A549 treated with dexamethasone at 1 μM for 4 hours (cell line): ENCODE results near the gene ZNF296. TPM values are rescaled to one million over a fixed set of nuclear protein-coding genes. Genes with fewer than 3 reads are reported as not detected.

Experiments used
- total RNA-seq: library from RNA; stranded (reverse); fragments of 200-300 nt; extraction: Qiagen RNA extraction; gene quantifications from 5 replicates; pipeline ENCODE4 v1.2.3, GENCODE V29; 2022

The ZNF296 gene
- total RNA-seq: 11.5 to 21.3 TPM (median 18.6 TPM) in 5 replicates

DNA sequence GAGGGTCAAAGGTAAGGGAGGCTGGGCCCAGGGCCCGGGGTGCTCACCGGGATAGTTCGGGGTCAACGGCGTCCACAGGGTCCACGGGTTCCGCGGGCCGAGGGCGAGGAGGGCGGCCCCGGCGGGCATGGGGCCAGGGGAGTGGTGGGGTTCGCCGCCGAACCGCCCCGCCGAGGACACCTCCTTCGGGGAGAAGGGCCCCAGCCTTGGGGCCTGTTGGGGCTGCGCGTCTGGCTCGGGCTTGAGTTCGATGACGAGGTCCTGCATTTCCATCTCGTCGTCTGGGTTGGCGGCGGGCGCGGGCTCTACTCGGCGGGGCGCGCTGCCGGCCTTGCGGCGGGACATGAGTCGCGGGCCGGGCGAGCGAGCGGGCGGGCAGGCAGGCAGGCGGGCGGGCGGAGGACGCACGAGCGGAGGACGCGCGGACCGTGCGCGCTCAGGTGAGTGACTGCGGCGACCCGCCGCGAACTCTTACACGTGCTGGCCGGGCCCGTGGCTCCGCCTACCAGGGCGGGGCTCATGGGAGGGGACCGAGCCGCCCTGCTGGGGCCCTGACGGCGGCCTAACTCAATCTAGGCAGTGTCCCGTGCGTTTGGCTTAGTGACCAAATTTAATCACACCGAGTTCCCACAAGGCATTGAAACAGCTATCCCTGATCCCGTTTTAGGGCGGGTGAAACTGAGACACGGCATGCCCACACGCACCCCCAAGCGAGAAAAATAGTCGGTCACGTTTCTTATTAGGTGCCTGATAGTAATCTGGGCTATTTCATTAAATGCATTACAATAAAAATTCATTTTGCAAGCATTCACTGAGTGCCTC, at the start of gene ZNF296:
Gene ZNF296, minus strand, starts transcription at position 450 of the 822 bp plus-strand sequence. Its CDS starts 105 bp downstream, at position 345.

DNA sequence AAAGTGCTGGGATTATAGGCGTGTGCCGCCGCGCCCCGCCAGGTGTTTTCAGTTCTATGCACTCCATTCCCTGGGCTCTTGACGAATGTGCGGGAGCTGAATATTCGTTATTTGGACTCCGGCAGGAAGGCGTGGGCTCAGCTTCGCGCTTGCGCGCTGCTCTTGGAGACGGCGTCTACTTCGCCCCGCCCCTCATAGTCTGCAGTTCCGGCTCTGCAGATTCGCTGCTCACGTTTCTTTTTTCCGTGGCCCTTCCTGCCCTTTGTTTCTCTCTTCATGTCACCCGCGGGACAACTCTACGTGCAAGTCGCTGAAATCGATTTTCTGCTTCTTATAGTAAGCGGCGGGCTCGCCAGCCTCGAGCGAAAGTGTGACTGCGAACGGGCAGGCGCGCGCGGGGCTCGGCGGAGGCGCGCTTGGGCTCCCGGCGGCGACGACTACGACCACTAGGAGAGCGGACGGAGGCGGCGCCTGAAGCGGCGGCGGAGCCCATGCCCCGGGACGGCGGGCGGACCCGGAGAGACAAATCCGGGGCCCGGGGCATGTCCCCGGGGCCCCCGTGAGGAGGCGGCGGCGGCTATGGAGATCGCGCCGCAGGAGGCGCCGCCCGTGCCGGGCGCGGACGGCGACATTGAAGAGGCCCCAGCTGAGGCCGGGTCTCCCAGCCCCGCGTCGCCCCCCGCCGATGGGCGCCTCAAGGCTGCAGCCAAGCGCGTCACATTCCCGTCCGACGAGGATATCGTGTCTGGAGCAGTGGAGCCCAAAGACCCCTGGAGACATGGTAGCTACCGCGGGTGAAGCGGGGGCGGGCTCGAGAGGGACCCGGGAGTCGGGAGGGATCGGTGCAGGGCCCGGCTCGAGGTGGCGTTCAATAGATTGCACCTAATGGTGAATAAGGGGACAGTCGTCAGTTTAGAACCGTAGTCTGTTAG, 16.7 kb upstream of the ZNF296 start, which contains the start of gene PPP1R37:
Gene PPP1R37, plus strand, starts transcription at position 433 of the 932 bp plus-strand sequence. Its CDS starts 147 bp downstream, at position 580.

DNA sequence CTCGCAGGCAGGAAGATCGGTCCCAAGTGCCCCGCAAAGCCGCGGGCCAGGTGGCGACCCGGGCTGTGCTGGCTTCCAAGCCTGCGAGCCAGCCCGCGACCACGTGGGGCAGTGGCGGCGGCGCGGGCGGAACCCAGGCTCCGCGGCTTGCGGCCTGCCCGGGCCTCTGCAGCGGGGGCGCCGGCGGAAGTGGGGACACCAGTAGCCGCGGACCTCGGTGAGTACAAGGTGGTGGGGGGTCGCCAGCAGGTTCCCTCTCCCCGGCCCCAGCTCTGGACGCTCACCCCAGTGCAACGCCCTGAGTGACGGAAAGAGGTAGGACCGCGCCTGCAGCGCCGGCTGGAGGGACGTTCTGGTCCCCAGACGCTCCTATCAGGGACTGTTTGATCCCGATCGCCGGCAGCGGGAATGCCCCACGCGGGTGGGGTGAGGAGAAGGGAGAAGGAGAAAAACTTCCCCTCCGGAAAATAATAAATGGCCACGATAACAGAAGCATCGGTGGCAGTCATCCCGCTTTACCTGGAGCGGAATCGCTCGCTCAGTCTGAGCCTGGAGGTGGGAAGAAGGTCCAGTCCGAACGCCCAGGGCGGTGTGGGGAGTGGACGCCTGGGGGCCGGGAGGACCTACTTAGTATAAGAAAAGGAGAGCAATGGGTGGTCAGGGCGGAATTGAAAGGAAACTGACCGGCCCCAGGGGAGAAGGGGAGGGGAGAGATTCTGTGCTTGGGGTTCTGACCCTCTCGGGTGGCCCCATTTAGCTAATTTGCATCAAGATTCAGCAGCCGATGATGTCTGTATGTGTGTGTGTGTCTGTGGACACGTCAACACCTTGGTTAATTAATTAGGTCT, 3.0 kb upstream of the ZNF296 start, which contains the start of gene GEMIN7:
Gene GEMIN7, plus strand, starts transcription at position 198 of the 848 bp plus-strand sequence. CDS start 10,855 bp downstream, outside the sequence.

GRCh38 chr19:45038931-45039893, 37.1 kb downstream of the ZNF296 start, which contains the start of gene CLASRP:
CLASRP (plus strand) TSS chr19:45039045; CDS start chr19:45040213, 1,168 bp downstream.

Other genes with a start within 250 kb of the ZNF296 start
- gene NECTIN2, start 230.2 kb downstream of the ZNF296 start, total RNA-seq: 68.1 to 82.4 TPM (median 79.9 TPM) in 5 replicates
- 188 to 264 TPM (median 240 TPM) in 5 replicates for gene TOMM40, start 185.2 kb downstream of the ZNF296 start, total RNA-seq
- gene APOE, start 170.7 kb downstream of the ZNF296 start, total RNA-seq: 10.3 to 17.3 TPM (median 12.0 TPM) in 5 replicates
- 91.2 to 130 TPM (median 94.0 TPM) in 5 replicates for gene APOC1, start 161.9 kb downstream of the ZNF296 start, total RNA-seq
- gene APOC4, start 134.2 kb downstream of the ZNF296 start, total RNA-seq: not detected in 5 replicates
- gene APOC2, start 130.4 kb downstream of the ZNF296 start, total RNA-seq: not detected in 5 replicates
- 119 to 206 TPM (median 194 TPM) in 5 replicates for gene CLPTM1, start 121.1 kb downstream of the ZNF296 start, total RNA-seq
- gene RELB, start 75.0 kb downstream of the ZNF296 start, total RNA-seq: 21.2 to 36.9 TPM (median 33.8 TPM) in 5 replicates
- 47.7 to 70.6 TPM (median 64.3 TPM) in 5 replicates for gene CLASRP, start 37.4 kb downstream of the ZNF296 start, total RNA-seq
- gene GEMIN7, start 2.8 kb upstream of the ZNF296 start, total RNA-seq: 81.0 to 104 TPM (median 81.9 TPM) in 5 replicates
- 27.7 to 43.9 TPM (median 36.7 TPM) in 5 replicates for gene PPP1R37, start 16.7 kb upstream of the ZNF296 start, total RNA-seq
- gene NKPD1, start 84.5 kb upstream of the ZNF296 start, total RNA-seq: 0.56 to 1.1 TPM (median 0.95 TPM) in 5 replicates
- 37.4 to 41.2 TPM (median 39.7 TPM) in 5 replicates for gene TRAPPC6A, start 101.8 kb upstream of the ZNF296 start, total RNA-seq
- gene BLOC1S3, start 102.3 kb upstream of the ZNF296 start, total RNA-seq: 28.9 to 38.4 TPM (median 36.0 TPM) in 5 replicates
- gene EXOC3L2, start 168.9 kb upstream of the ZNF296 start, total RNA-seq: 0.89 to 2.7 TPM (median 1.8 TPM) in 5 replicates
- gene MARK4, start 174.8 kb upstream of the ZNF296 start, total RNA-seq: 8.6 to 11.7 TPM (median 9.8 TPM) in 5 replicates
- gene CKM, start 246.4 kb upstream of the ZNF296 start, total RNA-seq: 0.08 to 0.09 TPM in 2 of 5 replicates, not detected in the others